Measurements from ENCODE around the gene KLHL11.

Gene KLHL11

GRCh38 chr17:41870097-41870496, 4.9 kb upstream of the KLHL11 start:
- no peak for TF ChIP-seq CTCF (IDR thresholded peaks at IDR 0.05)
- Histone ChIP-seq H2AFZ (no peak overlapping the region), H3K36me3 (ENCODE audit: control insufficient read depth, insufficient read depth, low read length) (no peaks in the 10 kb centered on the region), H3K4me2 (ENCODE audit: low read length) (no peak overlapping the region), H3K79me2 (no peaks in the 10 kb centered on the region), H3K9ac (no peak overlapping the region), H3K4me3 (ENCODE audit: low read depth, low read length) (no peak overlapping the region), H3K27ac (no peak overlapping the region), H3K4me1 (no peaks in the 10 kb centered on the region), H3K27me3 (ENCODE audit: control insufficient read depth, insufficient read depth, low read length) (no peaks in the 10 kb centered on the region), H3K9me3 (ENCODE audit: control insufficient read depth, low read length) (no peaks in the 10 kb centered on the region)

GRCh38 chr17:41869426-41869825, 4.2 kb upstream of the KLHL11 start:
- Histone ChIP-seq H2AFZ (no peak overlapping the region), H3K4me3 (ENCODE audit: low read depth, low read length) (no peak overlapping the region), H3K79me2 (peaks cover 4% of the 10 kb centered on the region), H3K9me3 (ENCODE audit: control insufficient read depth, low read length) (no peaks in the 10 kb centered on the region), H3K27ac (no peak overlapping the region), H3K36me3 (ENCODE audit: control insufficient read depth, insufficient read depth, low read length) (no peaks in the 10 kb centered on the region), H3K4me1 (no peaks in the 10 kb centered on the region), H3K9ac (no peak overlapping the region), H3K4me2 (ENCODE audit: low read length) (no peak overlapping the region), H3K27me3 (ENCODE audit: control insufficient read depth, insufficient read depth, low read length) (no peaks in the 10 kb centered on the region)
- no peak for TF ChIP-seq CTCF (IDR thresholded peaks at IDR 0.05)

GRCh38 chr17:41868568-41868967, 3.3 kb upstream of the KLHL11 start:
- Histone ChIP-seq H3K4me2 (ENCODE audit: low read length) (no peak overlapping the region), H3K36me3 (ENCODE audit: control insufficient read depth, insufficient read depth, low read length) (no peaks in the 10 kb centered on the region), H3K79me2 (peaks cover 10% of the 10 kb centered on the region), H2AFZ (no peak overlapping the region), H3K4me1 (no peaks in the 10 kb centered on the region), H3K27me3 (ENCODE audit: control insufficient read depth, insufficient read depth, low read length) (no peaks in the 10 kb centered on the region), H3K27ac (no peak overlapping the region), H3K9ac (no peak overlapping the region), H3K4me3 (ENCODE audit: low read depth, low read length) (no peak overlapping the region), H3K9me3 (ENCODE audit: control insufficient read depth, low read length) (no peaks in the 10 kb centered on the region)
- no peak for TF ChIP-seq CTCF (IDR thresholded peaks at IDR 0.05)

- H3K79me2 ChIP-seq, result peaks cover 37% of the 10 kb centered on the region
These were observed 322 bp upstream of the KLHL11 start for GRCh38 chr17:41865596-41865893.

More at GRCh38 chr17:41865596-41865893, 322 bp upstream of the KLHL11 start:
- Histone ChIP-seq H3K4me3 (ENCODE audit: low read depth, low read length) (peak overlapping the region; percentile 87), H3K27ac (peak overlapping the region; percentile 21), H3K36me3 (ENCODE audit: control insufficient read depth, insufficient read depth, low read length) (no peaks in the 10 kb centered on the region), H3K9me3 (ENCODE audit: control insufficient read depth, low read length) (no peaks in the 10 kb centered on the region), H3K4me2 (ENCODE audit: low read length) (peak overlapping the region; percentile 76), H3K27me3 (ENCODE audit: control insufficient read depth, insufficient read depth, low read length) (no peaks in the 10 kb centered on the region), H2AFZ (peak overlapping the region; percentile 74), H3K4me1 (no peaks in the 10 kb centered on the region), H3K9ac (no peak overlapping the region)
- no peak for TF ChIP-seq CTCF (IDR thresholded peaks at IDR 0.05)

Measured in parathyroid adenoma (tissue), 2 donors.